ENCODE measurements around the gene RETN.

RETN gene

GRCh38 chr19:7706955-7707456 lies 38.2 kb downstream of the RETN start:
- no peak for DNase-seq
- TF ChIP-seq POLR2A (IDR thresholded peaks at IDR 0.05; ENCODE audit: low read length) (no peak), GATA1 (IDR thresholded peaks at IDR 0.05; ENCODE audit: low read depth, low read length) (no peak)

- no peak for DNase-seq
- no peak for TF ChIP-seq POLR2A (IDR thresholded peaks at IDR 0.05; ENCODE audit: low read length)
- TF ChIP-seq GATA1 (IDR thresholded peaks at IDR 0.05; ENCODE audit: low read depth, low read length) = no peak
Measured at GRCh38 chr19:7709932-7710460, 41.1 kb downstream of the RETN start.

- DNase-seq = no peak
- TF ChIP-seq POLR2A (IDR thresholded peaks at IDR 0.05; ENCODE audit: low read length) (no peak), GATA1 (IDR thresholded peaks at IDR 0.05; ENCODE audit: low read depth, low read length) (no peak)
Measured at GRCh38 chr19:7710616-7711015, 41.8 kb downstream of the RETN start.

DNA sequence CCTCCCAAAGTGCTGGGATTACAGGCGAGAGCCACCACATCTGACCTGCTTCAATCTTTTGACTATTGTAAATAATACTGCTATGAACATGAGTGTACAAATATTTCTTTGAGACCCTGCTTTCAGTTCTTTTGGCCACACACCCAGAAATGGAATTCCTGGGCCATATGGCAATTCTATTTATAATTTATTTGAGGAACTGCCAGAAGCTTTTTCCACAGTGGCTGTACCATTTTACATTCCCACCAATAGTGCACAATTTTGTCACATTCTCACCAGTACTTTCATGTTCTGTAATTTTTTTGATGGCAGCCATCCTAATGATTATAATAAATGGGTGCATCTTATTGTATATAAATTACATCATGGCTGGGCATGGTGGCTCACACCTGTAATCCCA lies 46.8 kb downstream of the RETN start:
- TF ChIP-seq GATA1 (IDR thresholded peaks at IDR 0.05; ENCODE audit: low read depth, low read length) (no peak), POLR2A (IDR thresholded peaks at IDR 0.05; ENCODE audit: low read length) (no peak)
- no peak for DNase-seq

DNA sequence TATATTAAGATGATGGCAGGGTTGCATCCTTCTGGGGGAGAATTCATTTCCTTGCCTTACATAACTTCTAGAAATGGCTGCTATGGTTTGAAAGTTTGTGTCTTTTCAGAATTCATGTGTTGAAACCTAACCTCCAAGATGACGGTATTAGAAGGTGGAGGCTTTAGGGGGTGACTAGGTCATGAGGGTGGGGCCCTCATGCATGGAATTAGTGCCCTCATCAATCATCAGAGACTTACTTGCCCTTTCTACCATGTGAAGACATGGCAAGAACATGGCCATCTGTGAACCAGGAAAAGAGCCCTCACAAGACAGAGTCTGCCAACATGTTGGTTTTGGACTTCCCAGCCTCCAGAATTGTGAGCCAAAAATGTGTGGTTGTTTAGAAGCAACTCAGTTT lies 47.9 kb downstream of the RETN start:
- no peak for DNase-seq
- TF ChIP-seq POLR2A (IDR thresholded peaks at IDR 0.05; ENCODE audit: low read length) = no peak

DNA sequence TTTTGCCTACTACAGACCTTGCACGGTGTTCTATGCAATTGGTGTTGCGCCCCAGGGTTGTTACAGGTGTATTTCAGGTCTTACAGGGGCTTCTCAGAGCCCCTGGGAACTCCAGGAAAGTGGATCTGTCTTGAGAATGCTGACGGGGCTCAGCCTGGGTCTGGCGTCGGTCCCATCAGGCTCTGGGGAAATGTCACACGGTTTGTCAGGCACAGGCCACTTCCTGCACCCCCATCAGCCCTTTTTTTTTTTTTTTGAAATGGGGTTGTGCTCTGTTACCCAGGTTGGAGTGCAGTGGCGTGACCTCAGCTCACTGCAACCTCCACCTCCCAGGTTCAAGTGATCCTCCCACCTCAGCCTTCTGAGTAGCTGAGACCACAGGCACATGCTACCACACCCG lies 49.8 kb downstream of the RETN start:
- DNase-seq = no peak
- TF ChIP-seq POLR2A (IDR thresholded peaks at IDR 0.05; ENCODE audit: low read length) (no peak), GATA1 (IDR thresholded peaks at IDR 0.05; ENCODE audit: low read depth, low read length) (no peak)

Measured in erythroblast (primary cell).